HG03108 (cell line): ENCODE results near the gene NUAK1.
"Not testable (repeated sequence)": the region's sequence is repeated elsewhere in the genome, so short reads cannot be mapped to it uniquely, and the experiment has no call there.

ENCODE experiments used
- ATAC-seq: cut with Tn5 transposase; IDR thresholded peaks from one replicate; pipeline ENCODE4 v1.9.1; 2021; ENCODE audit warnings: moderate library complexity; ENCODE audit not compliant: unreplicated experiment

The NUAK1 gene

DNA sequence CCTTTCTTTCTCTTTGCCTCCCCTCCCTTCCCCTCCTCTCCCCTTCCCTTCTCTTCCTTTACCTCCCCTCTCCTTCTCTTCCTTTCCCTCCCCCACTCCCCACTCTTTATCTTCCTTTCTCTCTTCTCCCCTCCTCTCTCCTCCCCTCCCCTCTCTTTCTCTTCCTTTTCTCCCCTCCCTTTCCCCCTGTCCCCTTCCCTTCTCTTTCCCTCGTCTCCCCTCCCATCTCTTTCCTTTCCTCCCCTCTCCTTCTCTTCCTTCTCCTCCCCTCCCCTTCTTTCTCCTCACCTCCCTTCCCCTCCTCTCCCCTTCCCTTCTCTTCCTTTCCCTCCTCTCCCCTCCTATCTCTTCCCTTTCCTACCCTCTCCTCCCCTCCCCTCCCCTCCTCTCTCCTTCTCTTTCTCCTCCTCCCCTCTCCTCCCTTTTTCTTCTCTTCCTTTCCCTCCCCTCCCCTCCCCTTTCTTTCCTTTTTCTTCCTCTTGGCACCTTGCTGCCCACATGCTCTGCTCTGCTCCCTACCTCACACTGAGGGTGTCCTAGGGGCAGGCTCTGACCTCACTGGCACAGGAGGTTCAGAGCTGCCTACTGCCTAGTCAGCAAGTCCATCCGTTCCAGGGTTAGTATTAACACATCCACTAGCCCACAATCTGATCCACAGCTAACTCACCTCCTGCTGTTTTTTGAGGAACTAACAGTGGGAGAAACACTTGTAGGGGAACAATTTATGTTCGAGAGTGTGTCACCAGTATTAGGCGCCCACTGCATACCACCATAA is 101.0 kb downstream of the NUAK1 start:
- no peak for ATAC-seq

- ATAC-seq = no peak
Measured at GRCh38 chr12:106035421-106035820, 103.3 kb downstream of the NUAK1 start.

GRCh38 chr12:106034316-106034715 is 104.4 kb downstream of the NUAK1 start:
- no peak for ATAC-seq

DNA sequence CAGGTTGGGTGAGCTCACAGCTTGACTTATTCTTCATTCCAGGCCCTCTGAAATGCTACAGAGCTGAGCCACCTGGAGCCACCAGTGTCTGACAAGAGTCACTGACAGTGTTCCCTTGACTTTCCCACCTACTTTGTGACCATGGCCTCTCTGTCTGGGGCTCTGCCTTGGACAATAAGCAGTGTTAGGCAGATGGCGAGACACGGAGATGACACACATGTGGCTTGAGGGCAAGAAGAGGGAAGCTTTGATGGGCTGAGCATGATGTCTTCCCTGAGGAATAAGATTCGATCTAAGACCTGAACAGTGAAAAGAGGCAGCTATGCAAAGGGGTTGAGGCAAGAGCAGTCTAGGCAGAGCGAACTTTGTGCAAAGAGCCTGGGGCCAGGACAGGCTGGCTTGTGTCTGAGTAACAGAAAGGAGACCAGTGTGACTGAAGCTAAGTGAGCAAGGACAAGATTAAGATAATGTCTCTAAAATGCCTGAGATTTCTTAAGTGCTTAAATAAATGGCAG is 105.5 kb downstream of the NUAK1 start:
- no peak for ATAC-seq

DNA sequence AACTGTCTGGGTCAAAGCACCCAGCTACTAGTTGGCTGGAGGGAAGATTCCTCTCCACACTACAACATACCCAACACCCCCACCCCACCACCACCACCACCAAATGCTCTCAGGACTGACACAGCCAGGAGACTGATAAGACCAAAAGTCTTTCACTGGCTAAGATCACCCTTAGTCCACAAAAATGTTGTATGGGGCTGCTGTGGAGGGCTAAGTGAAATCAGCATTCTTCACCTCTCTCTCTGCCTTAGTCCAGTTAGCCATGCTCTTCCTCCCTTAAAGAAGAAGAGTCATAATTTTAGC is 106.2 kb downstream of the NUAK1 start:
- ATAC-seq = no peak

DNA sequence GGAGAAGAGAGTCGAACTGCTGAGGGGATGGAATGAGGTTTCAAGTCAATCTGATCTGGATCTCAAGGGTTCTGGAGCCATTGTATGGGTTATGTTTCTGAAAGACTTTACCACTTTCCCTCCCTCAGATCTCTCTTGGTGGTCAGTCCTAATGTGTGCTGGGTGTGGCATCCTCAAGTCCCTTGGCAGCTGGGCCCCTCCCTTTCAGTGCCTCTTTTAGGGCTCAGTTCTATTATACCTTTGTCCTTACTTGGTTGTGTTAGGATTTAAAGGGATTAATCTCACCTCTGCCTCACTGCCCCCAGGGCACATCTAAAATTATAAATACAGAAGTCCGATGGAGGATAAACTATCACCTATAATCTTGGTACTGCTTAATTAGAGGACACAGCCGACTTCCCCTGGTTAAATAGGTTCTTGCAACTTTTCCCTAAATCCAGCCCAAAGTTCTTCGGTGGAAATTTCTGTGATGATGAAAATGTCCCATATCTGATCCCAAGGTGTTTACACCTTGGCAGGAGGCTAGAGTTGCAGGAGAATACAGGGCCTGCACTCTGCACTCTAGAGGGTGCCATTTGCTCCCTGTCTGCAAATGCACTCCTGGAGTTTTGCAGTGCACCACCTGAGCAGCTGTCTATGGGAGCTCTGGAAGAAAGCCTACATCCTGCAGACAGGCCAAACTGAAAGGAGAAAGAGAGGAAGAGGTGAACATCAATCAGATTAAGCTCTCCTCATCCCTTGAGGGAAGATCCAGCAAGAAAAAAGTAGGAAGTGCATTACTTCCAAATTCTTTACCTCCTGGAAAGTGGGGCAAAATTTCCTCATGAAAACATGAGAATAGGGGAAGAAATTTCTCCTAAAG is 106.8 kb downstream of the NUAK1 start:
- no peak for ATAC-seq

GRCh38 chr12:106030210-106031071 is 108.3 kb downstream of the NUAK1 start:
- ATAC-seq = no peak

- ATAC-seq = no peak
Measured at GRCh38 chr12:106029532-106029931, 109.2 kb downstream of the NUAK1 start.

DNA sequence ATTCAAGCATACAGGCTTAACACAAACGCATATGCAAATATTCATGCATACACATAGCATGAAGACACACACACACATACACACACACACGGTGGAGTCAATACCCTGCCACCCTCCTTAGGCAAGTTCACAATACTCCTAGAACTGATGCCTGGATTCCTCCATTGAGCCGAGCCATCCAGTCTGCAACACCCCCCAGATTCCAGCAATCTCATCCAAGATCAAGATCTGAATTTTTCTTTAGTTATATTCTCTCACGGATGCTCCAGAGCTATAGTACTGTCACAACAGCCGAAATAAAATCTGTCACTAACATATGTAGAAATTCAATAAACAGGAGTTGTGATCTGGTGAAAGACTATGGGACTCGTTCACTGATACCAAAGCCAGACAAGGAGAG is 110.8 kb downstream of the NUAK1 start:
- ATAC-seq = no peak

DNA sequence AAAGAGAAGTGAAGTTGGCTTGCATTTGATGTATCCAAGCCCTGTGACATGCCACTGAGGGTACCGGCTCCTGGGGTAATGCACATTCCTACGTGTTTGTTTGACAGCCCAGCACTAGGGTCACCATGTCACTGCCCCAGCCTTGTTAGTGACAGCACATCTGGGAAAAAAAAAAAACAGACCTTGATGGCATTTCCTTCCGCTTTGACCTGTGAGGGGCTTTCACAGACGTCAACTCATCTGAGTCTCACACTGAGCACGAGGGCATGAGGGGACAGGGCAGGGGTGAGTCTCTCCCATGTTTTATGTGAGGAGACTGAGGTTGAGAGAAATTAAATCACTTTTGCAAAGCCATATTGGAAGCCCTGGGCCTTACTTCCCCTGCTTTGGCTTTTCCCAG is 111.5 kb downstream of the NUAK1 start:
- no peak for ATAC-seq

- no peak for ATAC-seq
Measured at GRCh38 chr12:106025129-106025528, 113.6 kb downstream of the NUAK1 start.

DNA sequence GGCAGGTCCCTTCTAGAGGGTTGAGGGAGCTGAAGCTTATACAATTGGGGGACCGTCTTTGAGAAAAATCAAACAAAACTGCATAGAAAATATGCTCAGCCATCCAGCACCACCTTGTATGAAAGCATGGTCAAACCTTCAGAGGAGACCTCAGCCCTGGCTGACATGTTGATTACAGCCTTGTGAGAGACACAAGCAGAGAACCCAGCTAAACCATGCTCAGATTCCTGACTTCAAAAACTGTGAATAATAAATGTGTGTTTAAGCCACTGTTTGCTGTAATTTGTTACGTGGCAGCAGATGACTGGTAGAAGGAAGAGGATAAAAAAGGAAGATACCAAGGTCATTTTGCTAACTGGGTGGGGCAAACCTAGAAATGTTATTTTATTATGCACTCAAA is 115.7 kb downstream of the NUAK1 start:
- ATAC-seq = no peak

DNA sequence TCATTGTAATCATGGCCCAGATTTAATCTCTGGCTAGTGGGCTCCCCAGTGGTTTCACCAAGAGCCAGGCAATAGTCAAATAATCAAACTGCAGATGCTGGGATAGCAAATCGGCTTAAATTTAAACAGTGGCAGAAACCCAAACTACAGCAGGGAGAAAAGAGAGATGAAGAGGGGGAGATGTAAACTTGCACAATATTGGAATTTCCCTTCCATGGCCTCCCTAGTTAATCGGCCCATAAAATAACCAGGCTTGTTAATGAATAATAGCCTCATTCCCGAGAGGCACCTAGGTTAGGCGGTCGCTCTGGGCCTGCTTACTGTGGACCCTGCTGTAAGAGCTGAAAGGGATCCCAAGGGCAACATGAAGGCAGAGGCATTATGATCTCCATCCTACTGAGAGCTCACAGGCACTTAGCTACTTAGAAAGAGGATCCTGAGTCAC is 116.2 kb downstream of the NUAK1 start:
- no peak for ATAC-seq

DNA sequence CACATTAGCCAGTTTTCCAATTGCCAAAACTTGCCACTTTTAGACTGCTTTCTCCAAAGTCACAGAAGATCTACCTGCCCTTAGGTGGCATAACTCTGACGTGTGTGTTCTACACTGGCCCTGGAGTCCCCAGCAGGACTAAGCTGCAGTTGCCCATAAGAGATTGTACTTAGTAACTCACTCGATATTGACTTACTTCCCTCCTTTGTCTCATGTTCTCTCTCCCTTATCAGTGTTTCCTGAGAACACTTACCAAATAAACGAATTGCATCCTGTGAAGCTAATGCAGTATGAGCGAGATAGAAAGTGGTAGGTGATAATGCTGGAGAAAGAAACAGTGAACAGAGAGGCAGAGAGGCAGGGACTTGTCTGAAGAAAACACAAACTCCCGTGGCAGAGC is 117.2 kb downstream of the NUAK1 start:
- ATAC-seq = no peak

GRCh38 chr12:106020736-106021135 is 118.0 kb downstream of the NUAK1 start:
- no peak for ATAC-seq

DNA sequence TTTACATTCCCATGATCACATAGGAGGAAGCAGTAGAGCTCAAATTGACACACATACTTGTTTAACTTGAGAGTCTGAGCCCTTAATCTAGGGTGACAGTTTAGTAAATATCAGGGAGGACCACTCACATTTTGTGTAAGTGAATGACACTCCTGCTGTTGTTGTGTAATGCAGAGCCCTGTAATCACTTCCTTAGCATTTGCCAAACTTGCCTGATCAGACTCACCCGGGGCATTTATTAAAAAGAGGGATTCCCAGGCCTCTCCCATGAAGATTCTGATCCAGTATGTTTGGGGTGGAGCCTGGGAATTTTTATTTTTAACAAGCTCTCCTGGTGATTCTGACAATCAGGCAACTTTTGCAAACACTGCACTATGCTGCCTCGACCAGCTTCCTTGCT is 119.6 kb downstream of the NUAK1 start:
- ATAC-seq = no peak

- no peak for ATAC-seq
Measured at GRCh38 chr12:106018286-106018685, 120.5 kb downstream of the NUAK1 start.

- not testable (repeated sequence) for ATAC-seq
Measured at GRCh38 chr12:106016601-106017278, 122.0 kb downstream of the NUAK1 start.

GRCh38 chr12:106015646-106016045 is 123.1 kb downstream of the NUAK1 start:
- no peak for ATAC-seq

GRCh38 chr12:106013941-106014340 is 124.8 kb downstream of the NUAK1 start:
- ATAC-seq = no peak
